ENCODE measurements around the gene ANO6. TPM values are rescaled to one million over a fixed set of nuclear protein-coding genes. Genes with fewer than 3 reads are reported as not detected.

Gene ANO6
- total RNA-seq, 1 experiment from 2014 or later = 46.8 TPM

DNA sequence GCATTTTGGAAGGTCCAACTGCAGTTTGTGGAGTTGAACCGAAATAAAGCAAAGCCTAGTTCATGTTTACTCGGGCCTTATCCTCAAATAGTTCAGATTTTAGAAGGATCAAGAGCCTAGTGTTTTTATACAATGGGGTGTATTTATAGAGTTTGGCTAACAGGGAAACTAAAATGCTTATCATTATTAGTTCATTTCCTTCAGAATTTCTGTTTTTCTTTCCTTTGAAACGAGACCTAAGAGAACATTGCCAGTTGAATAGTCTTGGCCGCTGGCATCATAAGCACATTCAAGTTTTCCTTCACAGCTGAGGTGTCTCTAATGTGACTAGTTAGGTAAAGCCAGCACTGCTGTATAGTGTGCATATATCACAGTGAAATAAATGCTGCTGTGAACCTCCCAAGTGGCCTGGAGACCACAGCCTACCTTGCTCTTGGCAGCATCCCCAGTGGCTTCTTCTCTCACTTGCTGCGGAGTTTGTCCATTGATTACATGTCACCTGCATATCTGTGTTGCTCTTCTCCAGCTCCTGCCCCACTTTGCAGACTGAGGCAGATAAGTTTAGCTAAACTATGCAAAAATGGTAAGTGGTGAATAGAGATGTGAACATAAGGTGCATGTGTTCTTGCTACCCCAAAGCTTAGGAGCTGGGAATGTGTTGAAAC is 88.8 kb downstream of the ANO6 start:
- CTCF ChIA-PET = no interaction called here

DNA sequence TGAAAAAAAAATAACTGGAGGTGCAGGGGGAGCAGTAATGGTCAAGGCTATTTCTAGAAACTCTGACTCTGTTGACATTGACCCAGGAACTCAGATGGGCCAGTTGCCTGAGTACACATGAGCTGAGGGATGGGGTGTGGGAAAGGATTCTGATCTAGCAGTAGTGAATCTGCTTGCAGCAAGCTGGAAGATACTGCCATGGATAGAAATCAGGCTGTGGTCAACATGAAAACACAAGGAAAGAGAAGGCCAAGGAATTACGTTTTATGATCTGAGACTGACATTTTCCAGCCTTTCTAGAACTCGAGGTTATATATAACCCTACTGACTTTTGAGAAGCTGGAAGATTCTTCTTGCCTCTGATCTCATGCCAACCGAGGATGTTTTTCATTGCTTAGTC is 90.0 kb downstream of the ANO6 start:
- ChIA-PET CTCF (no interaction called here), POLR2A (no interaction called here)
- TF ChIP-seq, protein P1, sequence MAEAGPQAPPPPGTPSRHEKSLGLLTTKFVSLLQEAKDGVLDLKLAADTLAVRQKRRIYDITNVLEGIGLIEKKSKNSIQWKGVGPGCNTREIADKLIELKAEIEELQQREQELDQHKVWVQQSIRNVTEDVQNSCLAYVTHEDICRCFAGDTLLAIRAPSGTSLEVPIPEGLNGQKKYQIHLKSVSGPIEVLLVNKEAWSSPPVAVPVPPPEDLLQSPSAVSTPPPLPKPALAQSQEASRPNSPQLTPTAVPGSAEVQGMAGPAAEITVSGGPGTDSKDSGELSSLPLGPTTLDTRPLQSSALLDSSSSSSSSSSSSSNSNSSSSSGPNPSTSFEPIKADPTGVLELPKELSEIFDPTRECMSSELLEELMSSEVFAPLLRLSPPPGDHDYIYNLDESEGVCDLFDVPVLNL (CRISPR knock-in tag; IDR thresholded peaks at IDR 0.05; ENCODE audit: borderline replicate concordance, low read depth) = no peak
- TF ChIP-seq ZNF219 (CRISPR knock-in tag; IDR thresholded peaks at IDR 0.05; ENCODE audit: borderline replicate concordance) (no peak), FOXP1 (CRISPR knock-in tag; IDR thresholded peaks at IDR 0.05; ENCODE audit: borderline replicate concordance) (no peak), ZNF423 (CRISPR knock-in tag; IDR thresholded peaks at IDR 0.05) (no peak), GTF2I (CRISPR knock-in tag; conservative IDR thresholded peaks at IDR 0.05) (no peak), ZNF263 (CRISPR knock-in tag; IDR thresholded peaks at IDR 0.05; ENCODE audit: low read depth) (no peak), CREB1 (CRISPR knock-in tag; IDR thresholded peaks at IDR 0.05) (no peak), NFE2L1 (CRISPR knock-in tag; IDR thresholded peaks at IDR 0.05) (no peak)
- TF ChIP-seq, protein P2, sequence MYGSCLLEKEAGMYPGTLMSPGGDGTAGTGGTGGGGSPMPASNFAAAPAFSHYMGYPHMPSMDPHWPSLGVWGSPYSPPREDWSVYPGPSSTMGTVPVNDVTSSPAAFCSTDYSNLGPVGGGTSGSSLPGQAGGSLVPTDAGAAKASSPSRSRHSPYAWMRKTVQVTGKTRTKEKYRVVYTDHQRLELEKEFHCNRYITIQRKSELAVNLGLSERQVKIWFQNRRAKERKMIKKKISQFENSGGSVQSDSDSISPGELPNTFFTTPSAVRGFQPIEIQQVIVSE (CRISPR knock-in tag; IDR thresholded peaks at IDR 0.05; ENCODE audit: borderline replicate concordance) = no peak
- DNase-seq (ENCODE audit: low spot score) (no peak), ATAC-seq (no peak)
- Mint-ChIP-seq H3K9me3 (no peaks in the 10 kb centered on the region), H3K27ac (no peak overlapping the region), H3K36me3 (peaks cover 8% of the 10 kb centered on the region), H3K4me3 (no peak overlapping the region), H3K27me3 (ENCODE audit: low read depth) (no peaks in the 10 kb centered on the region), H3K4me1 (no peaks in the 10 kb centered on the region)

More for the DNA sequence above, 88.8 kb downstream of the ANO6 start:
- POLR2A ChIA-PET = no interaction called here
- no peak for ATAC-seq
- TF ChIP-seq TP53 (CRISPR knock-in tag; IDR thresholded peaks at IDR 0.05) (no peak), ZNF423 (CRISPR knock-in tag; IDR thresholded peaks at IDR 0.05) (no peak)
- TF ChIP-seq, protein P3, sequence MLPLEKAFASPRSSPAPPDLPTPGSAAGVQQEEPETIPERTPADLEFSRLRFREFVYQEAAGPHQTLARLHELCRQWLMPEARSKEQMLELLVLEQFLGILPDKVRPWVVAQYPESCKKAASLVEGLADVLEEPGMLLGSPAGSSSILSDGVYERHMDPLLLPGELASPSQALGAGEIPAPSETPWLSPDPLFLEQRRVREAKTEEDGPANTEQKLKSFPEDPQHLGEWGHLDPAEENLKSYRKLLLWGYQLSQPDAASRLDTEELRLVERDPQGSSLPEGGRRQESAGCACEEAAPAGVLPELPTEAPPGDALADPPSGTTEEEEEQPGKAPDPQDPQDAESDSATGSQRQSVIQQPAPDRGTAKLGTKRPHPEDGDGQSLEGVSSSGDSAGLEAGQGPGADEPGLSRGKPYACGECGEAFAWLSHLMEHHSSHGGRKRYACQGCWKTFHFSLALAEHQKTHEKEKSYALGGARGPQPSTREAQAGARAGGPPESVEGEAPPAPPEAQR (CRISPR knock-in tag; IDR thresholded peaks at IDR 0.05) = no peak
- TF ChIP-seq, protein P4, sequence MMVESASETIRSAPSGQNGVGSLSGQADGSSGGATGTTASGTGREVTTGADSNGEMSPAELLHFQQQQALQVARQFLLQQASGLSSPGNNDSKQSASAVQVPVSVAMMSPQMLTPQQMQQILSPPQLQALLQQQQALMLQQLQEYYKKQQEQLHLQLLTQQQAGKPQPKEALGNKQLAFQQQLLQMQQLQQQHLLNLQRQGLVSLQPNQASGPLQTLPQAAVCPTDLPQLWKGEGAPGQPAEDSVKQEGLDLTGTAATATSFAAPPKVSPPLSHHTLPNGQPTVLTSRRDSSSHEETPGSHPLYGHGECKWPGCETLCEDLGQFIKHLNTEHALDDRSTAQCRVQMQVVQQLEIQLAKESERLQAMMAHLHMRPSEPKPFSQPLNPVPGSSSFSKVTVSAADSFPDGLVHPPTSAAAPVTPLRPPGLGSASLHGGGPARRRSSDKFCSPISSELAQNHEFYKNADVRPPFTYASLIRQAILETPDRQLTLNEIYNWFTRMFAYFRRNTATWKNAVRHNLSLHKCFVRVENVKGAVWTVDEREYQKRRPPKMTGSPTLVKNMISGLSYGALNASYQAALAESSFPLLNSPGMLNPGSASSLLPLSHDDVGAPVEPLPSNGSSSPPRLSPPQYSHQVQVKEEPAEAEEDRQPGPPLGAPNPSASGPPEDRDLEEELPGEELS (CRISPR knock-in tag; IDR thresholded peaks at IDR 0.05) = no peak
- TF ChIP-seq, protein P5, sequence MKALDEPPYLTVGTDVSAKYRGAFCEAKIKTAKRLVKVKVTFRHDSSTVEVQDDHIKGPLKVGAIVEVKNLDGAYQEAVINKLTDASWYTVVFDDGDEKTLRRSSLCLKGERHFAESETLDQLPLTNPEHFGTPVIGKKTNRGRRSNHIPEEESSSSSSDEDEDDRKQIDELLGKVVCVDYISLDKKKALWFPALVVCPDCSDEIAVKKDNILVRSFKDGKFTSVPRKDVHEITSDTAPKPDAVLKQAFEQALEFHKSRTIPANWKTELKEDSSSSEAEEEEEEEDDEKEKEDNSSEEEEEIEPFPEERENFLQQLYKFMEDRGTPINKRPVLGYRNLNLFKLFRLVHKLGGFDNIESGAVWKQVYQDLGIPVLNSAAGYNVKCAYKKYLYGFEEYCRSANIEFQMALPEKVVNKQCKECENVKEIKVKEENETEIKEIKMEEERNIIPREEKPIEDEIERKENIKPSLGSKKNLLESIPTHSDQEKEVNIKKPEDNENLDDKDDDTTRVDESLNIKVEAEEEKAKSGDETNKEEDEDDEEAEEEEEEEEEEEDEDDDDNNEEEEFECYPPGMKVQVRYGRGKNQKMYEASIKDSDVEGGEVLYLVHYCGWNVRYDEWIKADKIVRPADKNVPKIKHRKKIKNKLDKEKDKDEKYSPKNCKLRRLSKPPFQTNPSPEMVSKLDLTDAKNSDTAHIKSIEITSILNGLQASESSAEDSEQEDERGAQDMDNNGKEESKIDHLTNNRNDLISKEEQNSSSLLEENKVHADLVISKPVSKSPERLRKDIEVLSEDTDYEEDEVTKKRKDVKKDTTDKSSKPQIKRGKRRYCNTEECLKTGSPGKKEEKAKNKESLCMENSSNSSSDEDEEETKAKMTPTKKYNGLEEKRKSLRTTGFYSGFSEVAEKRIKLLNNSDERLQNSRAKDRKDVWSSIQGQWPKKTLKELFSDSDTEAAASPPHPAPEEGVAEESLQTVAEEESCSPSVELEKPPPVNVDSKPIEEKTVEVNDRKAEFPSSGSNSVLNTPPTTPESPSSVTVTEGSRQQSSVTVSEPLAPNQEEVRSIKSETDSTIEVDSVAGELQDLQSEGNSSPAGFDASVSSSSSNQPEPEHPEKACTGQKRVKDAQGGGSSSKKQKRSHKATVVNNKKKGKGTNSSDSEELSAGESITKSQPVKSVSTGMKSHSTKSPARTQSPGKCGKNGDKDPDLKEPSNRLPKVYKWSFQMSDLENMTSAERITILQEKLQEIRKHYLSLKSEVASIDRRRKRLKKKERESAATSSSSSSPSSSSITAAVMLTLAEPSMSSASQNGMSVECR (CRISPR knock-in tag; IDR thresholded peaks at IDR 0.05; ENCODE audit: borderline replicate concordance) = no peak
- DNase-seq (ENCODE audit: low spot score) = no peak
- Mint-ChIP-seq H3K9me3 (no peaks in the 10 kb centered on the region), H3K36me3 (peaks cover 8% of the 10 kb centered on the region), H3K27ac (no peak overlapping the region), H3K4me1 (no peaks in the 10 kb centered on the region; the same call in 1 of the 2 replicates), H3K27me3 (ENCODE audit: low read depth) (no peaks in the 10 kb centered on the region), H3K4me3 (no peak overlapping the region)

Measured in WTC11 (cell line).